Stimulated activated CD4-positive, alpha-beta T cell treated with anti-CD3 and anti-CD28 coated beads, Interleukin-4, amount 100 ng/mL, for 24 hours (primary cell): ENCODE data around the gene TSPAN18.

ENCODE experiments used
- DNase-seq: peaks from one replicate; pipeline ENCODE4 v3.0.0-alpha.2; 2020

Gene TSPAN18, protein sequence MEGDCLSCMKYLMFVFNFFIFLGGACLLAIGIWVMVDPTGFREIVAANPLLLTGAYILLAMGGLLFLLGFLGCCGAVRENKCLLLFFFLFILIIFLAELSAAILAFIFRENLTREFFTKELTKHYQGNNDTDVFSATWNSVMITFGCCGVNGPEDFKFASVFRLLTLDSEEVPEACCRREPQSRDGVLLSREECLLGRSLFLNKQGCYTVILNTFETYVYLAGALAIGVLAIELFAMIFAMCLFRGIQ

GRCh38 chr11:44726283-44727113 is at the start of gene TSPAN18:
Gene TSPAN18, plus strand, starts transcription at chr11:44726962. Its CDS starts 179,455 bp downstream, at chr11:44906417.
- DNase-seq, result peak; percentile 26

- DNase-seq, result peak; percentile 33
Observed at GRCh38 chr11:44680982-44681597, 45.7 kb upstream of the TSPAN18 start.

DNA sequence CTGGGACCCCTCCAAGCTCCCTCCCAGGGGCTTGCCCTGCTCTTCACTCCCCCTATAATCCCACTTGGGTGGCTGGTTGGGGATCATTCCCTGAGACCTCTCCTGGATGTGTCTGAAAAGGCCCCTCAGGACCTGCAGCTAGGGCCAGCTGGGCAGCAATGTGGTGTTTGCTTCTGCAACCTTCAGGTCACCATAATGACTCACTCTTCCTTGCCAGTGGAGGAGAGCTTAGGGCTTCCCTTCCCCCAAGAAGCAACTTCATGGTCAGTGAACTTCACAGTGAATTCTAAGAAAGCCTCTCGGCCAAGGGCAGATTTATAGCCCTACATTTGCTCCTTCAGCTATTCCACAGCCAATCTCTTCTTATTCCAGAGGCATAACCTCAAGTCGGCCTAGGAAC is 45.1 kb upstream of the TSPAN18 start:
- DNase-seq, result no peak

- DNase-seq, result no peak
Observed at GRCh38 chr11:44684859-44685281, 41.9 kb upstream of the TSPAN18 start.

GRCh38 chr11:44687388-44687787 is 39.4 kb upstream of the TSPAN18 start:
- DNase-seq, result no peak

DNA sequence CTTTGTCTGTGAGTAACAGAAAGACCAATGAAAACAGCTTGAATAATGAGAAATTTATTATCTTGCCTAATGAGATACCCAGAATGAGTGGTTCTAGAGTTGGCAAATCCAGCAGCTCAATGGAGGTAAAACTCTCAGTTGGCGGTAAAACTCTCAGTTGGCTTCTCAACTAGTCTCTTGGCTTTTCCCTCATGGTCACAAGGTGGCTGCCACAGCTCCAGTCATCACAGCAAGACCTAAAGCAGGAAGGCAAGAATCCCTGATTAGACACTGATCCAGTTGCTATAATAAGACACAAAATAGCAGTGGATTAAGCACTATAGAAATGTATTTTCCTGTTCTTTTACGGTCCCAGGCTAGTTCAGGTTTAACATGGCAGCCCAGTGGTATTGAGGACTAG is 37.5 kb upstream of the TSPAN18 start:
- DNase-seq, result no peak

GRCh38 chr11:44690651-44691050 is 36.1 kb upstream of the TSPAN18 start:
- no peak for DNase-seq

DNA sequence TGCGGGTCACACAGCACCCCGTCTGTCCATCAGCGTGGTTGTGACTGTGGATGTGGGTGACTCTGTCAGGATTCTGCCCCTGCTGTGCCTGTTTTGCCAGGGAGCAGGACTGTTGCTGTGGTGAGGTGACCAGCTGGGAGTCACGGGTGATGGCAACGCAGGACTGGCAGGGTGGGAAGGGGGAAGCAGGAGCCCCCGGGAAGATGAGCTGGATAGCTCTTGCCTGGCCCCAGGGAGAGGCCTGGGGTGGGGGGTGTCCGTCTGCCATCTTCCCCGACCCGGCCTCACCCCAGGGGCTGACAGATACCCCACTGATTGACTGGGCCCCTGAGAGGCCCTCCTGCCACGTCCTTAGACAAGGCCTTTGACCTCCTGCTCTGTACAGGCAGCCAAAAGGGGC is 34.3 kb upstream of the TSPAN18 start:
- DNase-seq, result no peak

- DNase-seq, result no peak
Observed at GRCh38 chr11:44693654-44694119, 33.1 kb upstream of the TSPAN18 start.

DNA sequence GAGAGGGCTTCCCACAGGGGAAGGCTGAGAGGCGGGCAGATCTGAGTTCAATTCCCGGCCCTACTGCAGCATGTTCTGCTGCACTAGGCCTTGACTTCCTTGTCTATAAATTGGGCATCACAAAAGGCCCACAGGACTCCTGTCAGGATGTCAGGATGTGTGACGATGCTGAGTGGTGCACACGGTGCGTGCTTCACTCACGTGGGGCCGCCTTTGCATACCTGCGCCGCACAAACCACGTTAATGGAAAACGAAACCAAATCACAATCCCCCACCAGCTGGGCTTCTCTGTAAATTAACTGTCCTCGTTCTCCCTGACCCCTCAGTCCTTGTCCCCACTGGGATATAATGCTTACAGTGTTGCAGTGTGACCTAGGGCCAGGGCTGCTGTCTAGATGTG is 32.3 kb upstream of the TSPAN18 start:
- DNase-seq, result no peak

GRCh38 chr11:44695169-44695833 is 31.5 kb upstream of the TSPAN18 start:
- no peak for DNase-seq

DNA sequence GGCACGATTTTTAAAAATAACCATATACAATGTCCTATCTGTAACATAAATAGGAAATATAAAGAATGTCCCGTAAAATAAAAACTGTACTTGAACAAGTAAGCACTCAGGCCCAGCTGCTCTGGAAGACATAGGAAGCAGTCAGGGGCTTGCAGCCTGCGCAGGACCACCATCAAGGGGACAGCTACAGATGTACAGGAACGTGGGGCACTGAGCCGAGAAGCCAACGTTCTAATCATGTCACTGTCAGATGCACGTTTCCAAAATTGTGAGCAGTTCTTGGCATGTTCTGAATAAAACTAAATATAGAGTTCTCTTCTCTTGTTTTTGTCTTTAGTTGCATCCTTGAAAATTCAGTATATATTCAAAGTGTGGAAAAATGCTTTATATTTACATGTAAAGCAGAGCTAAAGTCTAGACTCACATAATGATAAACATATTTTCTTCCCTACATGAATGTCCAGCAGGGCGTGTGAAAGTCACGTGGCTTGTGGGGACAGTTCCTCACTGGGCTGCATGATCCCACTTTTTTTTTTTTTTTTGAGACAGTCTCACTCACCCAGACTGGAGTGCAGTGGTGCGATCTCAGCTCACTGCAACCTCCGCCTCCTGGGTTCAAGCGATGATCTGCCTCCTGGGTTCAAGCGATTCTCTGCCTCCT is 28.4 kb upstream of the TSPAN18 start:
- no peak for DNase-seq

GRCh38 chr11:44699497-44700408 is 27.0 kb upstream of the TSPAN18 start:
- DNase-seq, result no peak

GRCh38 chr11:44701276-44701675 is 25.5 kb upstream of the TSPAN18 start:
- DNase-seq, result no peak

- no peak for DNase-seq
Observed at GRCh38 chr11:44702889-44703288, 23.9 kb upstream of the TSPAN18 start.

- no peak for DNase-seq
Observed at GRCh38 chr11:44707094-44707493, 19.7 kb upstream of the TSPAN18 start.

- DNase-seq, result no peak
Observed at GRCh38 chr11:44708009-44708408, 18.8 kb upstream of the TSPAN18 start.

- DNase-seq, result no peak
Observed at GRCh38 chr11:44708523-44709280, 18.1 kb upstream of the TSPAN18 start.

- no peak for DNase-seq
Observed at GRCh38 chr11:44709281-44709562, 17.5 kb upstream of the TSPAN18 start.

DNA sequence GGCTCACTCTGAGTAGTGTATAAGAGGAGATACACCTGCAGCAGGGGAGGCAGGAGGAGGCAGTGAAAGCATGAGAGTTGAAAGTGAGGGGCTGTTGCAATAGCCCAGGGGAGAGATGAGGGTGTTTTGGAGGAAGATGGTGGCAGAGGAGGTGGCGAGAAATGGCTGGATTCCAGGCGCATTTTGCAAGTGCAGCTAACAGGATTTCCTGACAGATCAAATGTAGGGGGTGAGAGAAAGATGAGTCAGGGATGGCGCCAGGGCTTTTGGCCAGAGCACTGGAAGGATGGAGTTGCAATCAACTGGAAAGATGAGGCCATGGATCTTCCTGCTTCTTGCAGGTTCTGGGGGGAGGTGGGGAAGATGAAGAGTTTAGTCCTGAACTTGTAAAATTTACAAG is 16.8 kb upstream of the TSPAN18 start:
- DNase-seq, result no peak
